H1 (cell line): ENCODE data around the gene SEMA5B. TPM values are rescaled to one million over a fixed set of nuclear protein-coding genes. Genes with fewer than 3 reads are reported as not detected.

Experiments used
- CTCF ChIA-PET: fragments of 300-600 bp; sonication (Branson Sonifier 250); formaldehyde crosslinking; loops from one replicate; lab custom pipeline; 2021; ENCODE audit not compliant: partially characterized antibody; lab: Charles Lee
- POLR2A ChIA-PET: fragments of 300-600 bp; sonication (Branson Sonifier 250); formaldehyde crosslinking; loops from one replicate; lab custom pipeline; 2021; ENCODE audit warnings: inconsistent platforms; ENCODE audit not compliant: partially characterized antibody; lab: Charles Lee
- DNase-seq, 2 experiments: peaks; one replicate each; pipeline versions ENCODE4 v3.0.0 to v3.0.0-alpha.2; 2010 to 2022; ENCODE audit warnings: low spot score in 2 of 2, low read depth in 1 of 2, mixed read lengths in 1 of 2
- FAIRE-seq: peaks from 2 replicates; lab custom pipeline; 2011; peaks lifted over from hg19 to GRCh38; lab: Jason Lieb, UNC
- H2AFZ ChIP-seq: 2 replicates; pipeline ENCODE4 v1.8.1; 2012; ENCODE audit warnings: low read length, inconsistent platforms
- H2AK5ac ChIP-seq: 2 replicates; pipeline ENCODE4 v1.6.1; 2013; ENCODE audit warnings: low read depth, low read length
- H2BK120ac ChIP-seq: replicated peaks from 2 replicates; pipeline ENCODE3; 2013; ENCODE audit warnings: low read depth, low read length, inconsistent platforms
- H2BK12ac ChIP-seq: 2 replicates; pipeline ENCODE4 v1.6.1; 2013; ENCODE audit warnings: low read depth, low read length
- H2BK15ac ChIP-seq: 2 replicates; pipeline ENCODE4 v1.6.1; 2013; ENCODE audit warnings: low read length
- H2BK20ac ChIP-seq: 2 replicates; pipeline ENCODE4 v1.6.1; 2013; ENCODE audit warnings: low read length
- H2BK5ac ChIP-seq: 2 replicates; pipeline ENCODE4 v1.6.1; 2013; ENCODE audit warnings: low read depth, low read length
- H3K14ac ChIP-seq: 2 replicates; pipeline ENCODE4 v1.6.1; 2013; ENCODE audit warnings: inconsistent platforms; ENCODE audit not compliant: insufficient read length
- H3K18ac ChIP-seq: 2 replicates; pipeline ENCODE4 v1.6.1; 2013; ENCODE audit warnings: low read length; ENCODE audit errors: extremely low read depth
- H3K23ac ChIP-seq: 2 replicates; pipeline ENCODE4 v1.6.1; 2013; ENCODE audit warnings: inconsistent platforms; ENCODE audit not compliant: insufficient read length
- H3K23me2 ChIP-seq: 2 replicates; pipeline ENCODE4 v1.6.1; 2013; ENCODE audit warnings: low read depth, low read length
- H3K27ac ChIP-seq: 2 replicates; pipeline ENCODE4 v1.6.1; 2011; ENCODE audit warnings: low read depth, low read length, inconsistent platforms
- H3K27me3 ChIP-seq, 4 experiments: replicated peaks in 1 of 4; 1 replicate in 1 of 4; 2 replicates in 3 of 4; pipeline versions ENCODE4 v1.6.1 to v1.8.1; 2011 to 2013; ENCODE audit warnings: low read length in 3 of 4, mild to moderate bottlenecking in 3 of 4, inconsistent platforms in 2 of 4, mixed read lengths in 2 of 4, moderate library complexity in 1 of 4; ENCODE audit not compliant: control insufficient read depth in 3 of 4, insufficient read depth in 3 of 4; ENCODE audit errors: extremely low read depth in 1 of 4
- H3K36me3 ChIP-seq, 4 experiments: 2 replicates each; pipeline versions ENCODE4 v1.6.1 to v1.8.1; 2011 to 2013; ENCODE audit warnings: mild to moderate bottlenecking in 4 of 4, low read length in 3 of 4, moderate library complexity in 2 of 4, control low read depth in 1 of 4, inconsistent platforms in 1 of 4; ENCODE audit not compliant: insufficient read depth in 4 of 4, control insufficient read depth in 2 of 4
- H3K4ac ChIP-seq: replicated peaks from 2 replicates; pipeline ENCODE3; 2013; ENCODE audit warnings: low read length, low read depth, mixed read lengths, inconsistent platforms; ENCODE audit not compliant: insufficient read length
- H3K4me1 ChIP-seq, 4 experiments: replicated peaks in 1 of 4; 1 replicate in 1 of 4; 2 replicates in 3 of 4; pipeline versions ENCODE4 v1.6.1 to v1.8.1; 2011 to 2013; ENCODE audit warnings: low read length in 3 of 4, inconsistent platforms in 2 of 4, mixed read lengths in 1 of 4; ENCODE audit not compliant: insufficient read depth in 4 of 4, control insufficient read depth in 3 of 4
- H3K4me2 ChIP-seq, 2 experiments: 2 replicates each; pipeline versions ENCODE4 v1.6.1 to v1.8.1; 2011 to 2013; ENCODE audit warnings: low read depth in 2 of 2, low read length in 2 of 2, control low read depth in 1 of 2, inconsistent platforms in 1 of 2, mild to moderate bottlenecking in 1 of 2; ENCODE audit not compliant: insufficient read depth in 1 of 2
- H3K4me3 ChIP-seq, 4 experiments: fragments of 200-600, 300-600 bp in 1 of 4; sonication (generic), shearing (Covaris generic), sonication (Bioruptor Twin) in 1 of 4; 2 replicates each; pipeline versions ENCODE4 v1.5.1 to v1.8.1; 2011 to 2016; ENCODE audit warnings: low read length in 4 of 4, low read depth in 3 of 4, control low read depth in 2 of 4, inconsistent platforms in 2 of 4, mild to moderate bottlenecking in 2 of 4, mixed read lengths in 1 of 4, moderate library complexity in 1 of 4; ENCODE audit not compliant: insufficient read depth in 2 of 4; ENCODE audit errors: extremely low read depth in 1 of 4
- H3K56ac ChIP-seq: replicated peaks from 2 replicates; pipeline ENCODE3; 2013; ENCODE audit warnings: low read depth, mild to moderate bottlenecking, mixed read lengths, low read length, inconsistent platforms; ENCODE audit not compliant: insufficient read length
- H3K79me1 ChIP-seq: 2 replicates; pipeline ENCODE4 v1.6.1; 2013; ENCODE audit warnings: low read depth, low read length, control low read depth
- H3K79me2 ChIP-seq, 2 experiments: 2 replicates each; pipeline versions ENCODE4 v1.6.1 to v1.8.1; 2012 to 2013; ENCODE audit warnings: low read length in 2 of 2, mild to moderate bottlenecking in 2 of 2, inconsistent platforms in 1 of 2; ENCODE audit not compliant: insufficient read depth in 2 of 2, control insufficient read depth in 1 of 2
- H3K9ac ChIP-seq, 4 experiments: replicated peaks in 1 of 4; 1 replicate in 1 of 4; 2 replicates in 3 of 4; pipeline versions ENCODE4 v1.6.1 to v1.8.1; 2011 to 2013; ENCODE audit warnings: low read depth in 3 of 4, low read length in 3 of 4, control low read depth in 2 of 4, mild to moderate bottlenecking in 2 of 4, moderate library complexity in 2 of 4, inconsistent platforms in 1 of 4; ENCODE audit errors: extremely low read depth in 1 of 4
- H3K9me3 ChIP-seq, 2 experiments: 2 replicates each; pipeline versions ENCODE4 v1.6.1 to v1.8.1; 2012 to 2013; ENCODE audit warnings: mild to moderate bottlenecking in 2 of 2, moderate library complexity in 2 of 2, control low read depth in 1 of 2, inconsistent platforms in 1 of 2, low read depth in 1 of 2, low read length in 1 of 2, mixed read lengths in 1 of 2; ENCODE audit not compliant: insufficient read depth in 2 of 2
- H4K20me1 ChIP-seq, 2 experiments: replicated peaks in 1 of 2; 2 replicates each; pipeline versions ENCODE3 to v1.8.1; 2011 to 2013; ENCODE audit warnings: inconsistent platforms in 2 of 2, low read length in 2 of 2, mild to moderate bottlenecking in 1 of 2; ENCODE audit not compliant: insufficient read depth in 2 of 2, control insufficient read depth in 1 of 2
- H4K5ac ChIP-seq: 2 replicates; pipeline ENCODE4 v1.6.1; 2013; ENCODE audit warnings: low read length, low read depth, mixed read lengths, inconsistent platforms; ENCODE audit not compliant: insufficient read length
- H4K8ac ChIP-seq: 2 replicates; pipeline ENCODE4 v1.8.0; 2013; ENCODE audit warnings: mild to moderate bottlenecking, moderate library complexity, low read length, inconsistent platforms; ENCODE audit not compliant: insufficient read depth; ENCODE audit errors: extremely low read depth
- H4K91ac ChIP-seq: replicated peaks from 2 replicates; pipeline ENCODE3; 2013; ENCODE audit warnings: low read length, mixed read lengths, inconsistent platforms; ENCODE audit not compliant: insufficient read length
- FOSL1 ChIP-seq: IDR thresholded peaks from 2 replicates; pipeline ENCODE4 v1.6.1; 2011; ENCODE audit warnings: mild to moderate bottlenecking, low read depth, low read length, moderate library complexity; ENCODE audit not compliant: insufficient read depth
- ZNF274 ChIP-seq: IDR thresholded peaks from 2 replicates; pipeline ENCODE4 v1.7.0; 2012; ENCODE audit warnings: low read length, borderline replicate concordance; ENCODE audit errors: extremely low read depth
- WGBS, 2 experiments: shearing (Covaris generic) in 1 of 2; methylation state at CpG; one replicate each; pipeline versions ENCODE4 v1.1.6 to v1.1.7; 2013 to 2015; ENCODE audit warnings: low lambda C conversion rate in 2 of 2, mixed read lengths in 2 of 2, inconsistent platforms in 1 of 2, low coverage in 1 of 2, missing lambda C conversion rate in 1 of 2; ENCODE audit not compliant: insufficient replicate concordance in 2 of 2, insufficient coverage in 1 of 2, insufficient read length in 1 of 2; ENCODE audit errors: extremely low coverage in 1 of 2, missing lambda C conversion rate in 1 of 2; 5-methylcytosine and 5-hydroxymethylcytosine counted together
- polyA plus RNA-seq, 7 experiments: library from polyadenylated mRNA; depleted of rRNA in 3 of 7; stranded (reverse) in 5 of 7; unstranded in 2 of 7; fragments of >200 nt in 5 of 7; fragments of 200-250 nt in 2 of 7; gene quantifications; 1 replicate in 5 of 7; 2 replicates in 1 of 7; 4 replicates in 1 of 7; pipeline versions ENCODE4 v1.2.1 to v1.2.3, GENCODE V29; 2011 to 2013; ENCODE audit warnings: missing spikeins in 2 of 7, mixed read lengths in 2 of 7
- total RNA-seq: library from RNA; stranded (reverse); fragmentation: NEBNext Ultra II Directional; extraction: Animal tissue kit (Norgen Biotek cat#: 25700); gene quantifications from 2 replicates; pipeline ENCODE4 v1.2.1, GENCODE V29; 2021

SEMA5B gene
- total and polyA plus RNA-seq, 2 of the 8 experiments (the other 6 are each of a cell fraction or from before 2014, with no cell fraction given), result 13.1 to 22.4 TPM

- Histone ChIP-seq H3K4me3 (no peak overlapping the region), H3K56ac (no peak overlapping the region), H4K20me1 (peaks cover 0 to 7% of the 10 kb centered on the region in 2 experiments), H2BK20ac (no peak overlapping the region), H3K36me3 (no peaks in the 10 kb centered on the region), H2BK15ac (no peak overlapping the region), H3K14ac (no peak overlapping the region), H3K4me2 (no peak overlapping the region), H4K8ac (no peak overlapping the region), H2BK5ac (no peak overlapping the region), H3K79me2 (peaks cover 0 to 10% of the 10 kb centered on the region in 2 experiments; a peak in 1 of 4 replicates), H3K27me3 (peaks cover 0 to 2% (median 0%) of the 10 kb centered on the region in 4 experiments; a peak in 1 of 7 replicates), H2AFZ (no peak overlapping the region), H3K18ac (no peak overlapping the region; the same call in 1 of the 2 replicates), H3K9ac (no peak overlapping the region), H3K9me3 (no peaks in the 10 kb centered on the region), H3K4me1 (peaks cover 10 to 20% (median 14%) of the 10 kb centered on the region in 4 experiments; a peak in 6 of 7 replicates), H3K79me1 (0 out of 2 replicates have a peak, but pooled peaks cover 5% of the 10 kb centered on the region), H2AK5ac (no peak overlapping the region), H4K5ac (no peak overlapping the region), H3K23me2 (no peaks in the 10 kb centered on the region), H4K91ac (no peak overlapping the region), H3K23ac (no peak overlapping the region), H2BK12ac (no peak overlapping the region), H3K4ac (no peak overlapping the region), H3K27ac (no peak overlapping the region), H2BK120ac (no peak overlapping the region)
- DNase-seq, result no peak
- FAIRE-seq, result no peak
- no peak for TF ChIP-seq ZNF274
- TF ChIP-seq FOSL1, result no peak
- ChIA-PET CTCF (interaction anchor here (0.6 to 1.2 kb wide), 4 partner anchors 19 to 611 kb away, joined by 3 to 4 read pairs (median 3); no protein-coding TSS in a partner anchor), POLR2A (no interaction called here)
- 86% methylated on average over 5 of the region's 5 CpGs; no CpG with 5 or more reads in 1 of the 2 experiments for WGBS, 2 experiments
Measured at GRCh38 chr3:123004201-123004918, 23.2 kb downstream of the SEMA5B start.
